Spleen (tissue), 11 donors: Measurements from ENCODE around the gene LGALSL. TPM values are rescaled to one million over a fixed set of nuclear protein-coding genes. Genes with fewer than 3 reads are reported as not detected.

Source experiments
- DNase-seq: peaks from one replicate; pipeline ENCODE4 v3.0.0-alpha.2; 2020
- H3K27ac ChIP-seq, 8 donors: fragments of 200-600 bp; sonication (generic) in 7 of 8; 1 replicate in 4 of 8; 2 replicates in 4 of 8; pipeline versions ENCODE4 v1.5.0 to v1.8.0; 2016 to 2021; ENCODE audit warnings: inconsistent platforms in 4 of 8, mild to moderate bottlenecking in 4 of 8, moderate library complexity in 1 of 8
- H3K27me3 ChIP-seq, 7 donors: fragments of 200-600 bp; sonication (generic) in 6 of 7; replicated peaks in 1 of 7; 1 replicate in 4 of 7; 2 replicates in 3 of 7; pipeline versions ENCODE4 v1.5.0 to v1.8.0; 2016 to 2021; ENCODE audit warnings: inconsistent platforms in 3 of 7, mild to moderate bottlenecking in 1 of 7
- H3K36me3 ChIP-seq, 6 donors: fragments of 200-600 bp; sonication (generic) in 5 of 6; 1 replicate in 4 of 6; 2 replicates in 2 of 6; pipeline versions ENCODE4 v1.5.0 to v1.8.0; 2016 to 2021; ENCODE audit warnings: inconsistent platforms in 2 of 6
- H3K4me1 ChIP-seq, 6 donors: fragments of 200-600 bp; sonication (generic) in 5 of 6; 1 replicate in 3 of 6; 2 replicates in 3 of 6; pipeline versions ENCODE4 v1.5.0 to v1.8.0; 2016 to 2021; ENCODE audit warnings: inconsistent platforms in 3 of 6
- H3K4me3 ChIP-seq, 8 donors: fragments of 200-600 bp; sonication (generic) in 7 of 8; 1 replicate in 4 of 8; 2 replicates in 4 of 8; pipeline versions ENCODE4 v1.5.0 to v1.8.0; 2016 to 2021; ENCODE audit warnings: inconsistent platforms in 4 of 8, mild to moderate bottlenecking in 4 of 8, moderate library complexity in 2 of 8
- H3K9me3 ChIP-seq, 8 donors: fragments of 200-600 bp; sonication (generic) in 7 of 8; 1 replicate in 4 of 8; 2 replicates in 4 of 8; pipeline versions ENCODE4 v1.5.0 to v1.8.0; 2016 to 2021; ENCODE audit warnings: inconsistent platforms in 4 of 8
- POLR2A ChIP-seq, 3 donors: fragments of 450-650 bp; IDR thresholded peaks; one replicate each; pipeline ENCODE4 v1.5.1; 2017; ENCODE audit warnings: antibody characterized with exemption in 3 of 3, mild to moderate bottlenecking in 1 of 3
- POLR2AphosphoS5 ChIP-seq, 3 donors: sonication (generic); formaldehyde crosslinking; IDR thresholded peaks; one replicate each; pipeline ENCODE4 v1.5.1; 2017; ENCODE audit warnings: antibody characterized with exemption in 3 of 3
- WGBS, 5 donors: extraction: QIAGEN DNeasy Blood & Tissue Kit in 3 of 5; methylation state at CpG; one replicate each; pipeline versions ENCODE4 v1.1.5 to v1.1.7; 2013 to 2018; 5-methylcytosine and 5-hydroxymethylcytosine counted together
- intact Hi-C: fragments of 100-400 bp; cut with DNase I; formaldehyde crosslinking; loops from one replicate; pipeline ENCODE4 v1.15.0; 2023; ENCODE audit warnings: low total_unique reads
- polyA plus RNA-seq, 3 donors: library from polyadenylated mRNA; stranded (reverse); fragments of 200-250 nt; gene quantifications; one replicate each; pipeline ENCODE4 v1.2.1, GENCODE V29; 2013
- total RNA-seq, 7 donors: library from RNA; depleted of rRNA in 3 of 7; stranded (reverse); fragments of >200 nt in 3 of 7; fragmentation: NEBNext Ultra II Directional in 4 of 7; extraction: Animal tissue kit (Norgen Biotek cat#: 25700) in 4 of 7; gene quantifications; one replicate each; pipeline versions ENCODE4 v1.1.0 to v1.2.1, GENCODE V29; 2016 to 2021
- TF ChIP-seq, protein P1 (sequence below), 11 experiments: fragments of 200-600 bp in 7 of 11; fragments of 450-650 bp in 4 of 11; sonication (generic) in 4 of 11; IDR thresholded peaks in 8 of 11; conservative IDR thresholded peaks in 3 of 11; 1 replicate in 7 of 11; 2 replicates in 4 of 11; pipeline versions ENCODE4 v1.4.0 to v1.8.0; 2016 to 2021; ENCODE audit warnings: antibody characterized with exemption in 11 of 11, inconsistent platforms in 4 of 11, mild to moderate bottlenecking in 1 of 11
- donor health status: healthy with polysubstance abuse.
- donor health status: DM: no; HTN: no; CAD: no; lungs with moderate emphysema.
- donor health status: DM: no; HTN: no; CAD: no.
- donor health status: Bipolar disorder and iron deficiency.
- donor health status: healthy.
- donor health status: DM: no; HTN: no; CAD: no.
- donor health status: DM: yes; HTN: yes; CAD: no.

The LGALSL gene
- total and polyA plus RNA-seq, 10 donors, result 2.4 to 16.6 (median 12.7) TPM

GRCh38 chr2:64421201-64421600 is 32.8 kb upstream of the LGALSL start:
- H3K36me3 ChIP-seq, result no peaks in the 10 kb centered on the region
- no peaks in the 10 kb centered on the region for H3K9me3 ChIP-seq
- no peak overlapping the region for H3K4me3 ChIP-seq
- H3K27me3 ChIP-seq, result no peaks in the 10 kb centered on the region
- intact Hi-C loops, result no loop called here
- TF ChIP-seq, protein P1, sequence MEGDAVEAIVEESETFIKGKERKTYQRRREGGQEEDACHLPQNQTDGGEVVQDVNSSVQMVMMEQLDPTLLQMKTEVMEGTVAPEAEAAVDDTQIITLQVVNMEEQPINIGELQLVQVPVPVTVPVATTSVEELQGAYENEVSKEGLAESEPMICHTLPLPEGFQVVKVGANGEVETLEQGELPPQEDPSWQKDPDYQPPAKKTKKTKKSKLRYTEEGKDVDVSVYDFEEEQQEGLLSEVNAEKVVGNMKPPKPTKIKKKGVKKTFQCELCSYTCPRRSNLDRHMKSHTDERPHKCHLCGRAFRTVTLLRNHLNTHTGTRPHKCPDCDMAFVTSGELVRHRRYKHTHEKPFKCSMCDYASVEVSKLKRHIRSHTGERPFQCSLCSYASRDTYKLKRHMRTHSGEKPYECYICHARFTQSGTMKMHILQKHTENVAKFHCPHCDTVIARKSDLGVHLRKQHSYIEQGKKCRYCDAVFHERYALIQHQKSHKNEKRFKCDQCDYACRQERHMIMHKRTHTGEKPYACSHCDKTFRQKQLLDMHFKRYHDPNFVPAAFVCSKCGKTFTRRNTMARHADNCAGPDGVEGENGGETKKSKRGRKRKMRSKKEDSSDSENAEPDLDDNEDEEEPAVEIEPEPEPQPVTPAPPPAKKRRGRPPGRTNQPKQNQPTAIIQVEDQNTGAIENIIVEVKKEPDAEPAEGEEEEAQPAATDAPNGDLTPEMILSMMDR (IDR thresholded peaks at IDR 0.05 in 8 of 11, conservative IDR thresholded peaks at IDR 0.05 in 3 of 11), result no peak
- TF ChIP-seq POLR2A (IDR thresholded peaks at IDR 0.05), result no peak
- no peak for TF ChIP-seq POLR2AphosphoS5 (IDR thresholded peaks at IDR 0.05)
- 96 to 98% (median 97%) methylated on average over 5 of the region's 5 CpGs for WGBS, 5 donors
- no peak overlapping the region for H3K27ac ChIP-seq
- DNase-seq, result no peak
- H3K4me1 ChIP-seq, result no peaks in the 10 kb centered on the region

DNA sequence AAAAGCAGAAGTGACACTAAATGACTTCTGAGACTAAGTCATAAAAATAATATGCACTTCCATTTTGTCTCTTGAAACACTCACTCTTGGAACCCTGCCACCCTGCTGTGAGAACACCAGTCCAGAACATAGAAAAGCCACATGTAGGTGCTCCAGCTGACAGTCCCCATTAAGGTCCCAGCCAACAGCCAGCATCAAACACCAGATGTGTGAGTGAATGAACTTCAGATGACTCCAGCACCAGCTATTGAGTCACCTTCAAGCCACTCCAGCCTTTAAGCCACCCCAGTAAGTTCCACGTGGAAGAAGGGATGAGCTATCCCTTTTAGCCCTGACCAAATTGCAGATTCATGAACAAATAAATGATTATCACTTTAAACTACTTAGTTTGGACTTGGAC is 31.5 kb upstream of the LGALSL start:
- H3K4me1 ChIP-seq, result no peaks in the 10 kb centered on the region
- H3K27me3 ChIP-seq, result no peaks in the 10 kb centered on the region
- intact Hi-C loops, result no loop called here
- H3K9me3 ChIP-seq, result no peaks in the 10 kb centered on the region
- TF ChIP-seq, protein P1 (IDR thresholded peaks at IDR 0.05 in 8 of 11, conservative IDR thresholded peaks at IDR 0.05 in 3 of 11), result no peak
- TF ChIP-seq POLR2AphosphoS5 (IDR thresholded peaks at IDR 0.05), result no peak
- no peak for TF ChIP-seq POLR2A (IDR thresholded peaks at IDR 0.05)
- no peak for DNase-seq
- H3K4me3 ChIP-seq, result no peak overlapping the region
- H3K36me3 ChIP-seq, result no peaks in the 10 kb centered on the region
- WGBS, 5 donors, result 69 to 100% (median 81%) methylated on average over 1 of the region's 1 CpG
- no peak overlapping the region for H3K27ac ChIP-seq

DNA sequence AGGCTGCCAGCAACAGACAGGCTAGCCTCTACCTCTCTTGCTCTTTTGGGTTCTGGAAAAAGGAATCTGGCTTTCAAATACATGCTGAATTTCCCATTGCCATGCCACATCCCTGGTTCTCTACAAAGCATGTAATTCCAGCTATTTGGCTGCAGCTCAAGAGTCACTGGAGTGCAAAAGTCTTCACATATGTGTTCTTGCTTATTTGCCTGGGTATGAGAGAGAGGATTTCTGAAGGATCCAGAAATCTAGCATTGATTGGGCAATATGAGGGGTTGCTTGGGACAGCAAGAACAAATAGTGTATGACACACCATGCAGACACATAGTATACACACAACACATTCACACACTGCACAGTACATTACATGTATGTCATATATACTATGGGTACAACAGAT is 30.7 kb upstream of the LGALSL start:
- intact Hi-C loops, result no loop called here
- TF ChIP-seq, protein P1 (IDR thresholded peaks at IDR 0.05 in 8 of 11, conservative IDR thresholded peaks at IDR 0.05 in 3 of 11), result no peak
- TF ChIP-seq POLR2A (IDR thresholded peaks at IDR 0.05) (no peak), POLR2AphosphoS5 (IDR thresholded peaks at IDR 0.05) (no peak)

DNA sequence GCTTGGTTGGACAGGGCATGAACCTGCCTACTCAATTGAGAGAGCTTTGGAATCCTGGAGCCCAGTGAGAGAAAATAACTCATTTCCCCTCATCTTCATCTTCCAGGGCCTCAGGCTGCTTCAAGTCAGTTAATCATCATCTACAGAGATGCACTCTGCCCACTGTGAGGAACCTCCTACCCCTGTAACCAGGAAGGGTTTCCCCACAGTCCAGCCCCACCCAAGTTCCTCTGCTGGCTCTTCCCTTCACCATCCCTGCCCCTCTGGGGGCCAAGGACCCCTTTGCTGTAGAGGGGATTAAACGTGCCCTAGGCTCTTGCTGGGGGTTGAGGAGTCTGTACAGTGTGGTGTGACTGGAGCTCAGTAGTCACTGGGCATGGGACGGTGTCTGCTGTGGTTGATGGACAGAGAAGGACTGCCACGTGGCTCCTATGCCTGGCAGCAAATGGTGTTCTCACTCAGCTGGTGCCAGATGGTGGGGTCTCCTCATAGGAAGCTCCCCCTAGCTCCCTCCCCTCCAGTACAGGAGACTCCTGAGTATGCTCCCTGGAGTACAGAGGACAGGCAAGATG is 29.5 kb upstream of the LGALSL start:
- no peak overlapping the region for H3K27ac ChIP-seq
- H3K4me3 ChIP-seq, result no peak overlapping the region
- H3K9me3 ChIP-seq, result no peaks in the 10 kb centered on the region
- H3K27me3 ChIP-seq, result no peaks in the 10 kb centered on the region
- H3K36me3 ChIP-seq, result no peaks in the 10 kb centered on the region
- no peak for TF ChIP-seq POLR2A (IDR thresholded peaks at IDR 0.05)
- no peak for TF ChIP-seq POLR2AphosphoS5 (IDR thresholded peaks at IDR 0.05)
- TF ChIP-seq, protein P1 (IDR thresholded peaks at IDR 0.05 in 8 of 11, conservative IDR thresholded peaks at IDR 0.05 in 3 of 11), result no peak
- 77 to 90% (median 82%) methylated on average over 3 of the region's 3 CpGs for WGBS, 5 donors
- H3K4me1 ChIP-seq, result no peaks in the 10 kb centered on the region
- DNase-seq, result no peak
- intact Hi-C loops, result no loop called here

More for the DNA sequence above, 30.7 kb upstream of the LGALSL start:
- no peaks in the 10 kb centered on the region for H3K9me3 ChIP-seq
- DNase-seq, result no peak
- H3K27ac ChIP-seq, result no peak overlapping the region
- no peak overlapping the region for H3K4me3 ChIP-seq
- H3K36me3 ChIP-seq, result no peaks in the 10 kb centered on the region
- H3K27me3 ChIP-seq, result no peaks in the 10 kb centered on the region
- no peaks in the 10 kb centered on the region for H3K4me1 ChIP-seq
